HepG2 (cell line): ENCODE results near the gene AGRN. TPM values are rescaled to one million over a fixed set of nuclear protein-coding genes. Genes with fewer than 3 reads are reported as not detected.
A peak's percentile ranks its signal among the peaks of the same experiment; 100 is the strongest.

Experiments
- ADNP ChIP-seq: sonication (generic); formaldehyde crosslinking; IDR thresholded peaks from 2 replicates; pipeline ENCODE4 v1.4.0; 2020; ENCODE audit warnings: missing genetic modification reagents
- AKAP8 ChIP-seq: sonication (generic); formaldehyde crosslinking; IDR thresholded peaks from 2 replicates; pipeline ENCODE4 v1.5.1; 2020; ENCODE audit warnings: mild to moderate bottlenecking, missing genetic modification reagents
- ATF7-NPFF ChIP-seq: sonication (generic); formaldehyde crosslinking; IDR thresholded peaks from 2 replicates; pipeline ENCODE4 v1.8.1; 2023; ENCODE audit warnings: mild to moderate bottlenecking, low read depth, missing genetic modification reagents, moderate library complexity
- ATRX ChIP-seq: sonication (generic); formaldehyde crosslinking; IDR thresholded peaks from 2 replicates; pipeline ENCODE4 v1.4.0; 2020; ENCODE audit warnings: missing genetic modification reagents, borderline replicate concordance
- BCL3 ChIP-seq: sonication (generic); formaldehyde crosslinking; IDR thresholded peaks from 2 replicates; pipeline ENCODE4 v1.5.1; 2020; ENCODE audit warnings: mild to moderate bottlenecking, missing genetic modification reagents, moderate library complexity
- HIC2 ChIP-seq: sonication (generic); formaldehyde crosslinking; IDR thresholded peaks from 2 replicates; pipeline ENCODE4 v1.9.0; 2022; ENCODE audit warnings: low read depth, missing genetic modification reagents
- HOXA7 ChIP-seq: sonication (generic); formaldehyde crosslinking; IDR thresholded peaks from 2 replicates; pipeline ENCODE4 v1.8.1; 2022; ENCODE audit warnings: mild to moderate bottlenecking, missing genetic modification reagents, moderate library complexity
- KLF12 ChIP-seq: sonication (generic); formaldehyde crosslinking; IDR thresholded peaks from 2 replicates; pipeline ENCODE4 v1.4.0; 2020; ENCODE audit warnings: missing genetic modification reagents, borderline replicate concordance
- MBD4 ChIP-seq: IDR thresholded peaks from 2 replicates; pipeline ENCODE4 v1.6.1; 2012; ENCODE audit warnings: low read length, inconsistent platforms, borderline replicate concordance
- MEF2D ChIP-seq: sonication (generic); formaldehyde crosslinking; IDR thresholded peaks from 2 replicates; pipeline ENCODE4 v1.5.1; 2020; ENCODE audit warnings: mild to moderate bottlenecking, missing genetic modification reagents
- NCOA5 ChIP-seq: sonication (generic); formaldehyde crosslinking; IDR thresholded peaks from 2 replicates; pipeline ENCODE4 v1.4.0; 2020; ENCODE audit warnings: missing genetic modification reagents
- NR1H2 ChIP-seq: sonication (generic); formaldehyde crosslinking; IDR thresholded peaks from 2 replicates; pipeline ENCODE4 v1.8.1; 2022; ENCODE audit warnings: low read depth, missing genetic modification reagents, borderline replicate concordance
- RCOR2 ChIP-seq: IDR thresholded peaks from 2 replicates; pipeline ENCODE4 v1.6.1; 2016; ENCODE audit warnings: missing biosample characterization, missing genetic modification reagents
- SMAD3 ChIP-seq: sonication (generic); formaldehyde crosslinking; IDR thresholded peaks from 2 replicates; pipeline ENCODE4 v1.4.0; 2020; ENCODE audit warnings: missing genetic modification reagents
- SNAPC2 ChIP-seq: sonication (generic); formaldehyde crosslinking; IDR thresholded peaks from 2 replicates; pipeline ENCODE4 v1.8.1; 2022; ENCODE audit warnings: mild to moderate bottlenecking, missing genetic modification reagents
- ZNF160 ChIP-seq: sonication (generic); formaldehyde crosslinking; IDR thresholded peaks from 2 replicates; pipeline ENCODE4 v1.8.0; 2022; ENCODE audit warnings: mild to moderate bottlenecking, inconsistent platforms, missing genetic modification reagents
- ZNF382 ChIP-seq: sonication (generic); formaldehyde crosslinking; IDR thresholded peaks from 2 replicates; pipeline ENCODE4 v1.5.0; 2020; ENCODE audit warnings: missing genetic modification reagents, mild to moderate bottlenecking, borderline replicate concordance
- ZNF547 ChIP-seq: sonication (generic); formaldehyde crosslinking; IDR thresholded peaks from 2 replicates; pipeline ENCODE4 v1.5.1; 2020; ENCODE audit warnings: mild to moderate bottlenecking, missing genetic modification reagents
- ZNF552 ChIP-seq: sonication (generic); formaldehyde crosslinking; IDR thresholded peaks from 2 replicates; pipeline ENCODE4 v1.9.0; 2022; ENCODE audit warnings: missing genetic modification reagents, mild to moderate bottlenecking, borderline replicate concordance
- ZNF556 ChIP-seq: sonication (generic); formaldehyde crosslinking; IDR thresholded peaks from 2 replicates; pipeline ENCODE4 v1.4.0; 2020; ENCODE audit warnings: mild to moderate bottlenecking, missing genetic modification reagents, borderline replicate concordance
- ZNF598 ChIP-seq: sonication (generic); formaldehyde crosslinking; IDR thresholded peaks from 2 replicates; pipeline ENCODE4 v1.5.1; 2020; ENCODE audit warnings: mild to moderate bottlenecking, missing genetic modification reagents, borderline replicate concordance
- ZNF704 ChIP-seq: sonication (generic); formaldehyde crosslinking; IDR thresholded peaks from 2 replicates; pipeline ENCODE4 v1.8.1; 2023; ENCODE audit warnings: mild to moderate bottlenecking, inconsistent platforms, moderate library complexity, missing genetic modification reagents, borderline replicate concordance
- ZNF713 ChIP-seq: sonication (generic); formaldehyde crosslinking; IDR thresholded peaks from 2 replicates; pipeline ENCODE4 v1.4.0; 2020; ENCODE audit warnings: mild to moderate bottlenecking, missing genetic modification reagents
- ZNF747 ChIP-seq: sonication (generic); formaldehyde crosslinking; IDR thresholded peaks from 2 replicates; pipeline ENCODE4 v1.8.1; 2023; ENCODE audit warnings: missing genetic modification reagents, mild to moderate bottlenecking, borderline replicate concordance
- ZNF768 ChIP-seq: sonication (generic); formaldehyde crosslinking; IDR thresholded peaks from 2 replicates; pipeline ENCODE4 v1.4.0; 2020; ENCODE audit warnings: missing genetic modification reagents
- ZNF839 ChIP-seq: sonication (generic); formaldehyde crosslinking; IDR thresholded peaks from 2 replicates; pipeline ENCODE4 v1.4.0; 2020; ENCODE audit warnings: missing genetic modification reagents, mild to moderate bottlenecking, borderline replicate concordance
- ZSCAN31 ChIP-seq: sonication (generic); formaldehyde crosslinking; IDR thresholded peaks from 2 replicates; pipeline ENCODE4 v1.5.0; 2020; ENCODE audit warnings: low read depth, mild to moderate bottlenecking, missing genetic modification reagents
- polyA plus RNA-seq, 8 experiments: library from polyadenylated mRNA; depleted of rRNA in 3 of 8; stranded (reverse) in 7 of 8; unstranded in 1 of 8; fragments of >200 nt; fragmentation: Illumina TruSeq in 4 of 8; extraction: Trizol in 4 of 8; gene quantifications; 2 replicates each; pipeline versions ENCODE4 v1.2.1 to v1.2.3, GENCODE V29; 2011 to 2016; ENCODE audit warnings: low read depth in 4 of 8, missing spikeins in 1 of 8, mixed read lengths in 1 of 8; ENCODE audit not compliant: insufficient read depth in 1 of 8
- total RNA-seq, 5 experiments: library from RNA; depleted of rRNA; stranded (reverse); fragments of >200 nt; fragmentation: Illumina TruSeq; extraction: Trizol; gene quantifications; 2 replicates each; pipeline ENCODE4 v1.2.3, GENCODE V29; 2016; ENCODE audit warnings: low read depth in 1 of 5

The AGRN gene
- total and polyA plus RNA-seq, 2 of the 13 experiments (the other 11 are each of a cell fraction or from before 2014, with no cell fraction given), result 29.8 to 65.2 TPM

GRCh38 chr1:1063945-1064831 lies 44.3 kb downstream of the AGRN start (continued):
- TF ChIP-seq HIC2 (CRISPR knock-in tag), result peak; percentile 86
- peak; percentile 19; the same call in 1 of the 2 replicates for TF ChIP-seq ZNF747 (CRISPR knock-in tag)
- peak; percentile 86; the same call in 1 of the 2 replicates for TF ChIP-seq ZNF556 (CRISPR knock-in tag)
- TF ChIP-seq ZNF768 (CRISPR knock-in tag), result no peak
- no peak for TF ChIP-seq ZNF382 (CRISPR knock-in tag)
- no peak for TF ChIP-seq NR1H2 (CRISPR knock-in tag)
- no peak for TF ChIP-seq ATRX (CRISPR knock-in tag)
- no peak for TF ChIP-seq SMAD3 (CRISPR knock-in tag)
- peak; percentile 80 for TF ChIP-seq MEF2D (CRISPR knock-in tag)
- TF ChIP-seq MBD4, result no peak
- TF ChIP-seq ZNF552 (CRISPR knock-in tag), result no peak
- TF ChIP-seq ZNF704 (CRISPR knock-in tag), result peak; percentile 70; the same call in 1 of the 2 replicates
- no peak for TF ChIP-seq NCOA5 (CRISPR knock-in tag)
- TF ChIP-seq ADNP (CRISPR knock-in tag), result no peak
- no peak for TF ChIP-seq ZNF713 (CRISPR knock-in tag)
- TF ChIP-seq BCL3 (CRISPR knock-in tag), result peak; percentile 94; the same call in 1 of the 2 replicates
- TF ChIP-seq SNAPC2, result no peak; the same call in 1 of the 2 replicates
- 0 out of 2 replicates have a peak, but pooled peaks have one; percentile 36 for TF ChIP-seq ZSCAN31 (CRISPR knock-in tag)
- peak; percentile 93; the same call in 1 of the 2 replicates for TF ChIP-seq ZNF598 (CRISPR knock-in tag)
- TF ChIP-seq KLF12 (CRISPR knock-in tag), result no peak
- peak; percentile 76; the same call in 1 of the 2 replicates for TF ChIP-seq ATF7-NPFF (CRISPR knock-in tag)
- TF ChIP-seq RCOR2 (CRISPR knock-in tag), result no peak
- TF ChIP-seq ZNF547, result peak; percentile 84; the same call in 1 of the 2 replicates
- peak; percentile 94 for TF ChIP-seq AKAP8 (CRISPR knock-in tag)
- no peak for TF ChIP-seq HOXA7 (CRISPR knock-in tag)
- no peak; the same call in 1 of the 2 replicates for TF ChIP-seq ZNF839 (CRISPR knock-in tag)
- TF ChIP-seq ZNF160 (CRISPR knock-in tag), result no peak
